SU-DHL-6 (cell line): ENCODE data around the gene DDX39B.
"Not testable (repeated sequence)": the region's sequence is repeated elsewhere in the genome, so short reads cannot be mapped to it uniquely, and the experiment has no call there.

Experiments used
- EZH2phosphoT487 ChIP-seq: fragments of 200-600 bp; sonication (generic), shearing (Covaris generic); conservative IDR thresholded peaks from 2 replicates; pipeline ENCODE4 v1.6.1; 2018; ENCODE audit warnings: mild to moderate bottlenecking, antibody characterized with exemption, low read length, moderate library complexity, mixed read lengths
- TF ChIP-seq, protein P1 (sequence below): fragments of 200-600 bp; sonication (generic); IDR thresholded peaks from one replicate; pipeline ENCODE4 v1.5.1; 2017; ENCODE audit warnings: antibody characterized with exemption, mild to moderate bottlenecking, low read length, moderate library complexity; ENCODE audit not compliant: insufficient read depth, poor library complexity, severe bottlenecking

DNA sequence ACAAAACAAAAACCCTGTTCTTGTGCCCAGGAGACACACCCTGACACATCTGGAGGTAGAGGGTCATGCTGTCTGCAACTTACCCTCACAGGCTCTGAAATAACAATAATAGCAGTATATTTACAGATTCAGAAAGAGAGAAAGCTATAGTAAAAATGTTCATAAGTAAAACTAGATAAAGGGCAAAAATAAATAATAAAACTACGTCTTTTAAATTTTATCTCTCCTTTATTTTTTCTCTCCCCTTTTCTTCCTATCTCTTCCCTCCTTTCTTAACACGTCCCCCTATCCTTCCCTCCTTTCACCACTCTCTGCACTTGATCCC lies 48.3 kb downstream of the DDX39B start:
- TF ChIP-seq, protein P1, sequence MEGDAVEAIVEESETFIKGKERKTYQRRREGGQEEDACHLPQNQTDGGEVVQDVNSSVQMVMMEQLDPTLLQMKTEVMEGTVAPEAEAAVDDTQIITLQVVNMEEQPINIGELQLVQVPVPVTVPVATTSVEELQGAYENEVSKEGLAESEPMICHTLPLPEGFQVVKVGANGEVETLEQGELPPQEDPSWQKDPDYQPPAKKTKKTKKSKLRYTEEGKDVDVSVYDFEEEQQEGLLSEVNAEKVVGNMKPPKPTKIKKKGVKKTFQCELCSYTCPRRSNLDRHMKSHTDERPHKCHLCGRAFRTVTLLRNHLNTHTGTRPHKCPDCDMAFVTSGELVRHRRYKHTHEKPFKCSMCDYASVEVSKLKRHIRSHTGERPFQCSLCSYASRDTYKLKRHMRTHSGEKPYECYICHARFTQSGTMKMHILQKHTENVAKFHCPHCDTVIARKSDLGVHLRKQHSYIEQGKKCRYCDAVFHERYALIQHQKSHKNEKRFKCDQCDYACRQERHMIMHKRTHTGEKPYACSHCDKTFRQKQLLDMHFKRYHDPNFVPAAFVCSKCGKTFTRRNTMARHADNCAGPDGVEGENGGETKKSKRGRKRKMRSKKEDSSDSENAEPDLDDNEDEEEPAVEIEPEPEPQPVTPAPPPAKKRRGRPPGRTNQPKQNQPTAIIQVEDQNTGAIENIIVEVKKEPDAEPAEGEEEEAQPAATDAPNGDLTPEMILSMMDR: not testable (repeated sequence)
- TF ChIP-seq EZH2phosphoT487: not testable (repeated sequence)
